Activated naive CD8-positive, alpha-beta T cell treated with anti-CD3 and anti-CD28 coated beads for 36 hours (primary cell): Measurements from ENCODE around the gene LST1. TPM values are rescaled to one million over a fixed set of nuclear protein-coding genes. Genes with fewer than 3 reads are reported as not detected.
"Not testable (repeated sequence)": the region's sequence is repeated elsewhere in the genome, so short reads cannot be mapped to it uniquely, and the experiment has no call there.

Experiments used
- DNase-seq: peaks from one replicate; pipeline ENCODE4 v3.0.0; 2021
- H3K27ac Mint-ChIP-seq: one replicate; pipeline ENCODE4 v1.8.0; 2022; ENCODE audit warnings: mild to moderate bottlenecking, moderate library complexity, mixed read lengths
- H3K27me3 Mint-ChIP-seq: one replicate; pipeline ENCODE4 v1.8.0; 2022; ENCODE audit warnings: mild to moderate bottlenecking, mixed read lengths
- H3K36me3 Mint-ChIP-seq: one replicate; pipeline ENCODE4 v1.8.0; 2021; ENCODE audit warnings: mild to moderate bottlenecking, mixed read lengths
- H3K4me1 Mint-ChIP-seq: one replicate; pipeline ENCODE4 v1.8.0; 2021; ENCODE audit warnings: mixed read lengths
- H3K4me3 Mint-ChIP-seq: one replicate; pipeline ENCODE4 v1.8.0; 2022; ENCODE audit warnings: mild to moderate bottlenecking, moderate library complexity, mixed read lengths
- H3K9me3 Mint-ChIP-seq: one replicate; pipeline ENCODE4 v1.8.0; 2022; ENCODE audit warnings: mixed read lengths
- total RNA-seq, 2 experiments: library from RNA; stranded (reverse); gene quantifications; one replicate each; pipeline ENCODE4 v1.2.3, GENCODE V29; 2021

LST1 gene
- total RNA-seq, 2 experiments from 2014 or later, result 29.1 TPM

- H3K36me3 Mint-ChIP-seq, result peaks cover 33% of the 10 kb centered on the region
Measured at GRCh38 chr6:31585491-31585890, 586 bp upstream of the LST1 start.

GRCh38 chr6:31586599-31587281 lies 663 bp downstream of the LST1 start:
- peak; percentile 45 for DNase-seq
- Mint-ChIP-seq H3K9me3 (no peaks in the 10 kb centered on the region), H3K4me1 (peaks cover 56% of the 10 kb centered on the region), H3K4me3 (peak overlapping the region; percentile 78), H3K36me3 (peaks cover 22% of the 10 kb centered on the region), H3K27me3 (no peaks in the 10 kb centered on the region), H3K27ac (peak overlapping the region; percentile 96)

More at GRCh38 chr6:31585491-31585890, 586 bp upstream of the LST1 start:
- DNase-seq, result peak; percentile 39
- peak overlapping the region; percentile 78 for H3K4me3 Mint-ChIP-seq
- no peaks in the 10 kb centered on the region for H3K9me3 Mint-ChIP-seq
- H3K27ac Mint-ChIP-seq, result peak overlapping the region; percentile 96
- peaks cover 52% of the 10 kb centered on the region for H3K4me1 Mint-ChIP-seq
- H3K27me3 Mint-ChIP-seq, result no peaks in the 10 kb centered on the region

GRCh38 chr6:31587791-31588777 lies 2.0 kb downstream of the LST1 start:
- no peaks in the 10 kb centered on the region for H3K27me3 Mint-ChIP-seq
- H3K4me1 Mint-ChIP-seq, result peaks cover 61% of the 10 kb centered on the region
- DNase-seq, result no peak
- H3K9me3 Mint-ChIP-seq, result no peaks in the 10 kb centered on the region
- H3K4me3 Mint-ChIP-seq, result peak overlapping the region; percentile 78
- H3K27ac Mint-ChIP-seq, result peak overlapping the region; percentile 91
- peaks cover 15% of the 10 kb centered on the region for H3K36me3 Mint-ChIP-seq

GRCh38 chr6:31588871-31589650 lies 3.0 kb downstream of the LST1 start:
- Mint-ChIP-seq H3K4me1 (peaks cover 62% of the 10 kb centered on the region), H3K27ac (peak overlapping the region; percentile 59), H3K4me3 (peak overlapping the region; percentile 33), H3K27me3 (no peaks in the 10 kb centered on the region), H3K9me3 (no peaks in the 10 kb centered on the region), H3K36me3 (peaks cover 14% of the 10 kb centered on the region)
- DNase-seq, result no peak

GRCh38 chr6:31590691-31591090 lies 4.6 kb downstream of the LST1 start:
- Mint-ChIP-seq H3K36me3 (peaks cover 11% of the 10 kb centered on the region), H3K27ac (peak overlapping the region; percentile 42), H3K4me1 (peaks cover 59% of the 10 kb centered on the region)
- not testable (repeated sequence) for DNase-seq, H3K9me3 Mint-ChIP-seq, H3K27me3 Mint-ChIP-seq, H3K4me3 Mint-ChIP-seq

GRCh38 chr6:31592396-31592771 lies 6.3 kb downstream of the LST1 start:
- no peak for DNase-seq
- H3K27ac Mint-ChIP-seq, result peak overlapping the region; percentile 89
- no peaks in the 10 kb centered on the region for H3K27me3 Mint-ChIP-seq
- H3K9me3 Mint-ChIP-seq, result no peaks in the 10 kb centered on the region
- peak overlapping the region; percentile 76 for H3K4me3 Mint-ChIP-seq
- peaks cover 11% of the 10 kb centered on the region for H3K36me3 Mint-ChIP-seq
- H3K4me1 Mint-ChIP-seq, result peaks cover 51% of the 10 kb centered on the region

GRCh38 chr6:31597006-31597405 lies 10.9 kb downstream of the LST1 start:
- Mint-ChIP-seq H3K4me3 (no peak overlapping the region), H3K9me3 (no peaks in the 10 kb centered on the region), H3K36me3 (no peaks in the 10 kb centered on the region), H3K27me3 (no peaks in the 10 kb centered on the region), H3K27ac (peak overlapping the region; percentile 4), H3K4me1 (peaks cover 40% of the 10 kb centered on the region)
- no peak for DNase-seq

GRCh38 chr6:31607317-31607716 lies 21.2 kb downstream of the LST1 start:
- no peaks in the 10 kb centered on the region for H3K36me3 Mint-ChIP-seq
- H3K4me3 Mint-ChIP-seq, result no peak overlapping the region
- no peaks in the 10 kb centered on the region for H3K9me3 Mint-ChIP-seq
- no peak for DNase-seq
- H3K27ac Mint-ChIP-seq, result no peak overlapping the region
- no peaks in the 10 kb centered on the region for H3K27me3 Mint-ChIP-seq
- no peaks in the 10 kb centered on the region for H3K4me1 Mint-ChIP-seq

- H3K27me3 Mint-ChIP-seq, result no peaks in the 10 kb centered on the region
- H3K4me3 Mint-ChIP-seq, result no peak overlapping the region
- peaks cover 6% of the 10 kb centered on the region for H3K4me1 Mint-ChIP-seq
- H3K9me3 Mint-ChIP-seq, result no peaks in the 10 kb centered on the region
- no peak overlapping the region for H3K27ac Mint-ChIP-seq
- DNase-seq, result no peak
- no peaks in the 10 kb centered on the region for H3K36me3 Mint-ChIP-seq
Measured at GRCh38 chr6:31609519-31610406, 23.7 kb downstream of the LST1 start.

- no peaks in the 10 kb centered on the region for H3K9me3 Mint-ChIP-seq
- peaks cover under 1% of the 10 kb centered on the region for H3K36me3 Mint-ChIP-seq
- peaks cover 18% of the 10 kb centered on the region for H3K4me1 Mint-ChIP-seq
- no peak overlapping the region for H3K27ac Mint-ChIP-seq
- DNase-seq, result no peak
- no peaks in the 10 kb centered on the region for H3K27me3 Mint-ChIP-seq
- no peak overlapping the region for H3K4me3 Mint-ChIP-seq
Measured at GRCh38 chr6:31610968-31611367, 24.9 kb downstream of the LST1 start.

GRCh38 chr6:31614075-31614619 lies 28.1 kb downstream of the LST1 start:
- H3K27me3 Mint-ChIP-seq, result no peaks in the 10 kb centered on the region
- H3K36me3 Mint-ChIP-seq, result peaks cover 17% of the 10 kb centered on the region
- H3K9me3 Mint-ChIP-seq, result no peaks in the 10 kb centered on the region
- H3K4me3 Mint-ChIP-seq, result no peak overlapping the region
- no peak overlapping the region for H3K27ac Mint-ChIP-seq
- no peak for DNase-seq
- peaks cover 36% of the 10 kb centered on the region for H3K4me1 Mint-ChIP-seq

GRCh38 chr6:31614684-31615578 lies 28.9 kb downstream of the LST1 start, which contains the start of gene AIF1:
Gene AIF1, plus strand, starts transcription at chr6:31615234. Its CDS starts 96 bp downstream, at chr6:31615330.
- Mint-ChIP-seq H3K27me3 (no peaks in the 10 kb centered on the region), H3K4me3 (peak within 1 kb of the TSS; percentile 90), H3K4me1 (peaks cover 38% of the 10 kb centered on the region), H3K9me3 (no peaks in the 10 kb centered on the region), H3K36me3 (peaks cover 22% of the 10 kb centered on the region), H3K27ac (peak within 1 kb of the TSS; percentile 92)
- DNase-seq, result no peak

- H3K36me3 Mint-ChIP-seq, result peaks cover 22% of the 10 kb centered on the region
- no peaks in the 10 kb centered on the region for H3K9me3 Mint-ChIP-seq
- H3K27me3 Mint-ChIP-seq, result peaks cover 4% of the 10 kb centered on the region
- peaks cover 38% of the 10 kb centered on the region for H3K4me1 Mint-ChIP-seq
- H3K4me3 Mint-ChIP-seq, result peak overlapping the region; percentile 90
- peak overlapping the region; percentile 92 for H3K27ac Mint-ChIP-seq
- DNase-seq, result peak; percentile 47
Measured at GRCh38 chr6:31615748-31616147, 29.7 kb downstream of the LST1 start.
